ENCODE data around the gene DCDC1. TPM values are rescaled to one million over a fixed set of nuclear protein-coding genes. Genes with fewer than 3 reads are reported as not detected.

DCDC1 gene
- total and polyA plus RNA-seq, 2 donors (not counting 1 experiment from before 2014, with no cell fraction given), result 0.05 to 0.17 TPM

GRCh38 chr11:30879322-30880005 is 490.1 kb downstream of the DCDC1 start:
- Histone ChIP-seq H3K27ac (ENCODE audit: insufficient read depth, low read length) (no peak overlapping the region), H3K79me2 (ENCODE audit: control insufficient read depth, insufficient read depth, low read length) (no peaks in the 10 kb centered on the region), H3K4me2 (ENCODE audit: extremely low read depth, insufficient read depth, low read length) (no peak overlapping the region), H3K4me1 (ENCODE audit: control insufficient read depth, extremely low read depth, insufficient read depth, low read length) (no peaks in the 10 kb centered on the region), H3K36me3 (ENCODE audit: control insufficient read depth, insufficient read depth, low read length) (no peaks in the 10 kb centered on the region), H4K20me1 (ENCODE audit: control insufficient read depth, extremely low read depth, insufficient read depth, low read length) (no peaks in the 10 kb centered on the region), H3K9ac (ENCODE audit: insufficient read depth, low read length) (no peak overlapping the region), H3K9me3 (ENCODE audit: control insufficient read depth, insufficient read depth, low read depth, low read length) (no peaks in the 10 kb centered on the region), H2AFZ (ENCODE audit: low read length) (no peak overlapping the region), H3K4me3 (replicated peaks in 1 of 4; ENCODE audit: control extremely low read depth in 1 of 4, insufficient read depth in 1 of 4, low read depth in 3 of 4, low read length in 4 of 4) (no peak overlapping the region), H3K27me3 (ENCODE audit: control insufficient read depth, insufficient read depth, low read length) (no peaks in the 10 kb centered on the region)
- no peak for TF ChIP-seq EZH2 (IDR thresholded peaks at IDR 0.05; ENCODE audit: low read length, missing control alignments)
- TF ChIP-seq CTCF (conservative IDR thresholded peaks at IDR 0.05 in 1 of 2, IDR thresholded peaks at IDR 0.05 in 1 of 2; ENCODE audit: low read depth in 1 of 2, low read length in 2 of 2), result no peak
- peak in 1 of 2 donors; percentile 21 for DNase-seq (ENCODE audit: low read depth in 2 of 2)

- H3K9me3 ChIP-seq (ENCODE audit: control insufficient read depth, insufficient read depth, low read depth, low read length), result no peaks in the 10 kb centered on the region
- TF ChIP-seq CTCF (conservative IDR thresholded peaks at IDR 0.05 in 1 of 2, IDR thresholded peaks at IDR 0.05 in 1 of 2; ENCODE audit: low read depth in 1 of 2, low read length in 2 of 2) (no peak), EZH2 (IDR thresholded peaks at IDR 0.05; ENCODE audit: low read length, missing control alignments) (no peak)
- H4K20me1 ChIP-seq (ENCODE audit: control insufficient read depth, extremely low read depth, insufficient read depth, low read length), result no peaks in the 10 kb centered on the region
- H3K27ac ChIP-seq (ENCODE audit: insufficient read depth, low read length), result no peak overlapping the region
- H3K27me3 ChIP-seq (ENCODE audit: control insufficient read depth, insufficient read depth, low read length), result no peaks in the 10 kb centered on the region
- H3K4me2 ChIP-seq (ENCODE audit: extremely low read depth, insufficient read depth, low read length), result no peak overlapping the region
- H3K9ac ChIP-seq (ENCODE audit: insufficient read depth, low read length), result no peak overlapping the region
- no peak overlapping the region for H3K4me3 ChIP-seq (replicated peaks in 1 of 4; ENCODE audit: control extremely low read depth in 1 of 4, insufficient read depth in 1 of 4, low read depth in 3 of 4, low read length in 4 of 4)
- no peak overlapping the region for H2AFZ ChIP-seq (ENCODE audit: low read length)
- H3K36me3 ChIP-seq (ENCODE audit: control insufficient read depth, insufficient read depth, low read length), result no peaks in the 10 kb centered on the region
- H3K4me1 ChIP-seq (ENCODE audit: control insufficient read depth, extremely low read depth, insufficient read depth, low read length), result no peaks in the 10 kb centered on the region
- DNase-seq (ENCODE audit: low read depth in 2 of 2), result no peak
- no peaks in the 10 kb centered on the region for H3K79me2 ChIP-seq (ENCODE audit: control insufficient read depth, insufficient read depth, low read length)
Measured at GRCh38 chr11:30878400-30878799, 491.1 kb downstream of the DCDC1 start.

- Histone ChIP-seq H3K4me2 (ENCODE audit: extremely low read depth, insufficient read depth, low read length) (no peak overlapping the region), H3K4me3 (replicated peaks in 1 of 4; ENCODE audit: control extremely low read depth in 1 of 4, insufficient read depth in 1 of 4, low read depth in 3 of 4, low read length in 4 of 4) (no peak overlapping the region), H3K79me2 (ENCODE audit: control insufficient read depth, insufficient read depth, low read length) (no peaks in the 10 kb centered on the region), H3K27me3 (ENCODE audit: control insufficient read depth, insufficient read depth, low read length) (no peaks in the 10 kb centered on the region), H3K9ac (ENCODE audit: insufficient read depth, low read length) (no peak overlapping the region), H4K20me1 (ENCODE audit: control insufficient read depth, extremely low read depth, insufficient read depth, low read length) (no peaks in the 10 kb centered on the region), H3K4me1 (ENCODE audit: control insufficient read depth, extremely low read depth, insufficient read depth, low read length) (no peaks in the 10 kb centered on the region), H3K36me3 (ENCODE audit: control insufficient read depth, insufficient read depth, low read length) (no peaks in the 10 kb centered on the region), H3K27ac (ENCODE audit: insufficient read depth, low read length) (no peak overlapping the region), H3K9me3 (ENCODE audit: control insufficient read depth, insufficient read depth, low read depth, low read length) (no peaks in the 10 kb centered on the region), H2AFZ (ENCODE audit: low read length) (no peak overlapping the region)
- peak in 1 of 2 donors; percentile 54 for DNase-seq (ENCODE audit: low read depth in 2 of 2)
- TF ChIP-seq CTCF (conservative IDR thresholded peaks at IDR 0.05 in 1 of 2, IDR thresholded peaks at IDR 0.05 in 1 of 2; ENCODE audit: low read depth in 1 of 2, low read length in 2 of 2), result no peak
- TF ChIP-seq EZH2 (IDR thresholded peaks at IDR 0.05; ENCODE audit: low read length, missing control alignments), result no peak
Measured at GRCh38 chr11:30876663-30877396, 492.7 kb downstream of the DCDC1 start.
